Retina (tissue), 1 donor: ENCODE data around the gene BANF1.
"Not testable (repeated sequence)": the region's sequence is repeated elsewhere in the genome, so short reads cannot be mapped to it uniquely, and the experiment has no call there.

Experiments
- DNase-seq: peaks from one replicate; pipeline ENCODE4 v3.0.0-alpha.2; 2016

Gene BANF1

DNA sequence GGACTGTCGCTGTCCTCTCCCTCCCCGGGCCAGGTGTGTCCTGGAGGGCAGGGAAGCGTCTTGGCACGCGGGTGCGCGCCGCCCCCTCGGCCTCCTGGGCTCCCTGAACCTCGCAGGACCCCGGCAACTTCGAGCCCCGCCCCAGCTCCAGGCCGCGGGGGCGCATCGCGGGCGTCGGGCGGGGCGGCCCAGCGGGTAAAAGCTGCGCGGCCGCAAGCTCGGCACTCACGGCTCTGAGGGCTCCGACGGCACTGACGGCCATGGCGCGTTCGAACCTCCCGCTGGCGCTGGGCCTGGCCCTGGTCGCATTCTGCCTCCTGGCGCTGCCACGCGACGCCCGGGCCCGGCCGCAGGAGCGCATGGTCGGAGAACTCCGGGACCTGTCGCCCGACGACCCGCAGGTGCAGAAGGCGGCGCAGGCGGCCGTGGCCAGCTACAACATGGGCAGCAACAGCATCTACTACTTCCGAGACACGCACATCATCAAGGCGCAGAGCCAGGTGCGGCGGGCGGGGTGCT is 9.5 kb downstream of the BANF1 start, which contains the start of gene CST6:
Gene CST6, plus strand, starts transcription at position 224 of the 519 bp plus-strand sequence. Its CDS starts 37 bp downstream, at position 261.
- no peak for DNase-seq

DNA sequence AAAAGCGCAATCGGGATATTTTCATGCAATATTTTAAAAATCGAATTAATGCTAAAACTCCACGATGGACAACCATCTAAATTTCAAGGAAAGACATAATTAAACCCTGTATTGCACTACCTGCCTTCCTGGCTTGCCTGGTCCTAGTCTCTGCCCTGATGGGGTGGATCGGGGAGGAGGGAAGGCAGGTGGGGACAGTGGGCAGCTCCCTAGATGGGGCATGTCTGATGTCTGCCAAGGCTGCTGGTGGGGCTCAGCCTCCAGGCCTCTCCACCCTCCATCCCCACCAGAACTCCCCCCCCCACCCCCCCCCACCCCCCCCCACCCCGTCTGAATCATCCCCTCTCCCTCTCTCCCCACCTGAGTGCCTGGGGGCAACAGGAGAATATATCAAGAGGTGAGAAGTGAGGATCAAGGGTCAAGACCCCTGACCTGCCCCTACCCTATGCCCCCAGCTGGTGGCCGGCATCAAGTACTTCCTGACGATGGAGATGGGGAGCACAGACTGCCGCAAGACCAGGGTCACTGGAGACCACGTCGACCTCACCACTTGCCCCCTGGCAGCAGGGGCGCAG is 10.2 kb downstream of the BANF1 start:
- DNase-seq: no peak

DNA sequence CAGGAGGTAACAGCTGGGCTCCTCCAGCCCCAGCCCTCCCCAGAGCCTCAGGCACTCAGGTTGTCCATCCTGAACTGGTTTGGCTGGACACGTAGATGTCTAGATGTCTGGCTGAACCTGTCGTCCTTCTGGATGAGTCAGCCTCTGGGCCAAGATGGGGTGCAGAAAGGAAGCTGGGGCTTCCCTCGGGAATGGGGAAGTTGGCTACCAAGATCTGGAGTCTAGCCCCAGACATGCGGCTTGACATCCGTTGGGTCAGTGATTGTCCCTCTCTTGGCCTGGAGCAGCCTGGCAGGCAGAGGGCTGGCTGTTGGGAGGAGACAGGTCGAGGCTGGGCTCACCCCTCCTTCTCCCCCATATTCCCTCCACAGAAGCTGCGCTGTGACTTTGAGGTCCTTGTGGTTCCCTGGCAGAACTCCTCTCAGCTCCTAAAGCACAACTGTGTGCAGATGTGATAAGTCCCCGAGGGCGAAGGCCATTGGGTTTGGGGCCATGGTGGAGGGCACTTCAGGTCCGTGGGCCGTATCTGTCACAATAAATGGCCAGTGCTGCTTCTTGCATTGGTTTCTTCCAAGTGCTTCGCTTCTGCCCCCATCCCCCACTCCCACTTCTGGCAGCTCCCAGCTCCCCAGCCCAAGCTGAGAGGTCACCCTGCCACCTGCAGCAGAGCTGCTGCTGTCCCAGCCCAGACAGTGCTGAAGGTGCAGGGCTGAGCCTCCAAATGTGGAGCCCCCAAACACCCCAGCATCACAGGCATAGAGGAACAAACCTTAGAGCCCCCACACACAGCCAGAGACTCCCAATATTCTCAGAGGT is 10.9 kb downstream of the BANF1 start:
- no peak for DNase-seq

DNA sequence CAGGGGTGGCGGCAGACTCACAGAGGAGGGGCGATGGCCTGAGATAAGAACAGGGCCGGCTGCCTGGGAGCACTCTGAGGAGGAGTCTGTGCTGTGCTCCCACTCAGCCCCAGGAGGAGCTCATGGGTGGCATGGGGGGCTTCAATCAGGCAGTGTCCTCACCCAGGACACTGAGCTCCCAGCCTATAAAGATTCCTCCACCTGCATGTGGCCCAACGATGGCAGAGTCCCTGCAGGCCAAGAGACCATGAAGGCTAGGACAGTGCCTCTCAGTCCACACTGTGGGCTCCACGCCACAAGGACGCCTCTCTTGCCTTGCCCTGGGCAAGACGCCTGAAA is 11.4 kb downstream of the BANF1 start:
- DNase-seq: no peak

DNA sequence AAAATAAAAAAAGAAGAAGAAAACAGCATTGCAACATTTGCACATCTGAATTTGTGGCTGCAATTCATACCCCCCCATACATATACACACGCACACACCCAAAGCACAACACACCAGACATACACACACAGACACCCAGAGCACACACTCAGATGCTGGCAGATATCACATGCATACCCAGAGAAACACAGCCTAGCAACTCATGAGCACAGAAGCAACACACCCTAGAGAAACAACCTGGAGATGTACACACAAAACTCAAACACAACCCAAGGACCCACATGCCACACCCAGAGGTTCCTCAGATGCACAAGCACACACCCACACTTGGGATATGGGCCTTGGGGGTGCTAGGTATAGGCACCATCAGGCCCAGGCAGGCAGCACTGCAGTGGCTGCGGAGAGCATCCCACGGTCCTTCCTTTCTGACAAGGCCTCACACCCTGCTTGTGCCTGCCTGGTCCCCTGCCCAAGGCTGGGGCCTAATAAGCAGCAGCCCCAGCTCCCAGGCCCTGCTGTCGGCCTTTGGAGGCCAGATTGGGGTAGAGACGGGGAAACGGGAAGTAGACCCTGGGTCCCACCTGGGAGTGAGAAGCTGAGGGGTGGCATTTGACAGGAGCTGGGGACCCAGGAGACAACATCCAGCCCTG is 12.6 kb downstream of the BANF1 start:
- DNase-seq: no peak

DNA sequence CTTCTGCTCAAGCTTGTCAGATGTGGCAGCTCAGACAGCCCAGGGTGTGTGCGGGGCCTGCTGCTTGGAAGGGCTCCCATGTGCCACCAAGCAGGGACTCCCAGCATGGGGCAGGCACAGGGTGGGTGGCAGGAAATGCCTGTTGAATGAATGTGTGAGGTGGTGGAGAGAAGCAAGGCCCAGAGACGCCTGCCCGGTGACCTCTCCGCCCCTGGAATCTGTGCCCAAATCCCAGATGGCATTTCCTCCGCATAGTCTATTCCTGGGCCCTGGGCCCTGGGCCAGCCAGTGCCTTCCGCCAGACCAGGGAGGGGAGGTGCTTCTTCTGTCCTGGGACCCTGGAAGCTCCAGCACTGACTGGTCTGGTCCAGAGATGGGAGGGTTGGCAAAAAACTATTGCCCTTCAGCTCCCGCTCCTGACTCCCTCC is 13.2 kb downstream of the BANF1 start:
- no peak for DNase-seq

DNA sequence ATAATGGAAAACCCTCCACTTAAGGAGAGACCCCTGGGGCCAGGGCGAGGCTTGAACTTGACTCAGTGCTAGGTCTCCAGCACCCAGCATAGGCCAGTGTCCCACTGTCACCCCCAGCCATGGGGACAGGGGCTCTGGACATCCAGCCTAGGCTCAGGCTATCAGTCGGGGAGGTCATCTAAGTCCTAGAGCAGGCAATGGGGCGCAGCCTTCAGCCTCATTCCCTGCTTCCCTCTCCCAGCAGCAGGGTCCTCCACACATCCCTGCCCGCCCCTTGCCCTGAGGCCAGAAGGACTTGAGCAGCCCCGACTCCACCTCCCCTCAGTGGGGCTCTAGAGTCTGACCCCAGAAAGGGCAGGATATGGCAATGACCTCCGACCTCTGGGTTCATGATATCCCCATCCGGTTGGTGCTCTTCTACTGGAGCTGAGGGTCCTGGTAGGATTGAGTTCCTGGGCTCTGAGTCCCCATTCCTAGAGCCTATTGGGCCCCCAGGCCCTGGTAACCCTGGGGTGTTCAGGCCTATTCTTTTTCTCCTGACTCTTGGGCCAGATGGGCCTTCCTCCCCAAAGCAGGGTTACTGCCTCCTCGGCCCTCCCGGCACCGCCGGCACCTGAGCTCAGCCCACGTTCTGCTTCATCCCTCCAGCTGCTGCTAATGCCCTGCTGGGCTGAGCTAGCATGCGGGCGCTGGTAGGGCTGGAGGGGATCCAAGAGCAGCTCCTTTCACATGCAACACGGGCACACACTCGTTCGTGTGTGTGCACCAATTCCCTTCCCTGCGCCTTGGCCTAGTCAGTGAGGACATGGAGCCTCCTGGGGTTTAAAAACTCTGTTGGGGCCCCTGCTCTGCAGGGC is 13.9 kb downstream of the BANF1 start:
- no peak for DNase-seq

DNA sequence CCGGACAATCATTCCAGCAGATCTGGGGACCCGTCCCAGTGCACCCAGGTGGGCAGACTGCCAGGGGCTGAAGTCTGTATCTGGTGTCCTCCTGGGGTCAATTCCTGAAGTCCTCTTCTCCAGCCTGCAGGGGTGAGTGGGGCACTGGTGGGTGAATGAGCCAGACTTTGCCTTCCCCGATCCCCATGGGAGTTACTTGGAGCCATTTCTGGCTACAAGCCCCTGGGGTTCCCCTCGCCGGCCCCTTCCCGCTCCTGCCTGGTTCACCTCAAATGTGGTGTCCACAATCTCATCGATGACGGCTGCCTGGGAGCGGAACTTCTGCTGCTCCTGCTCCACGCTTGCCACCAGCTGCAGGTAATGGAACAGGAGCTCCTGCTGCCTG is 14.5 kb downstream of the BANF1 start:
- DNase-seq: no peak

DNA sequence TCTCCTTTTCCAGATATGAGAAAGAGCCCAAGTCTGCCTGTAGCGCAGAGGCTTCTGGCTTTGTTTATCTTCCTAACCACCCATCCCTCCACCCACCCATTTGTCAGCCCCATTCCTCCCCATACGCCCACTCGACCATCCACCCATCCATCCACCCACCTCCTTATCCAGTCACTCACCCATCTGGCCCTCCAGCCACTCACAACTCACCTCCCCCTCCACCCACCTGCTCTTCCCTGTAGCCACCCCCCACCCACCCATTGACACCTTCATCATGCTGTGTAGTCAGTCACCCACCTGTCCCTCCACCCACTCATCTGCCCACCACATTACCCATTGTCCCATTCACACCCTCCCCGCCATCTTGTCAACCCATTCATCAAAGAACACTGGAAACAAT is 15.0 kb downstream of the BANF1 start:
- DNase-seq: no peak

DNA sequence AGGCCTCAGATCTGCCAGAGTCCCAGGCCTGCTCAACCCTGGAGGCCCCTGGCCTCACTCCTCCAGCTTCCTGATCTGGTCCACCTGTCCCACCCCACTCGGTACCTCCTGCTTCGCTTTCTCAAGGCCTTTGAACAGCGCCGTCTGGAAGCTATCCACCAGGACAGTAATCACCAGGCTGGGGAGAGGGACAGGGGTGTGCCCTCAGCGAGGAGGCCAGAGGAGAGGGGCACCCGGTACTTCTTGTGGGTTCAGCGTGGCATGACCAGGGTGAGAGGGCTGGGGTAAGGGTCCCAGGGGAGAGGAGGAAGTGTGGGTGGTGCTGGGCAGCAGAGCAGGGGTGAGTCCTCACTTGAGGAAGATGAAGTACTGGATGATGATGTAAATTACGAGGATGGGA is 17.9 kb downstream of the BANF1 start:
- no peak for DNase-seq

DNA sequence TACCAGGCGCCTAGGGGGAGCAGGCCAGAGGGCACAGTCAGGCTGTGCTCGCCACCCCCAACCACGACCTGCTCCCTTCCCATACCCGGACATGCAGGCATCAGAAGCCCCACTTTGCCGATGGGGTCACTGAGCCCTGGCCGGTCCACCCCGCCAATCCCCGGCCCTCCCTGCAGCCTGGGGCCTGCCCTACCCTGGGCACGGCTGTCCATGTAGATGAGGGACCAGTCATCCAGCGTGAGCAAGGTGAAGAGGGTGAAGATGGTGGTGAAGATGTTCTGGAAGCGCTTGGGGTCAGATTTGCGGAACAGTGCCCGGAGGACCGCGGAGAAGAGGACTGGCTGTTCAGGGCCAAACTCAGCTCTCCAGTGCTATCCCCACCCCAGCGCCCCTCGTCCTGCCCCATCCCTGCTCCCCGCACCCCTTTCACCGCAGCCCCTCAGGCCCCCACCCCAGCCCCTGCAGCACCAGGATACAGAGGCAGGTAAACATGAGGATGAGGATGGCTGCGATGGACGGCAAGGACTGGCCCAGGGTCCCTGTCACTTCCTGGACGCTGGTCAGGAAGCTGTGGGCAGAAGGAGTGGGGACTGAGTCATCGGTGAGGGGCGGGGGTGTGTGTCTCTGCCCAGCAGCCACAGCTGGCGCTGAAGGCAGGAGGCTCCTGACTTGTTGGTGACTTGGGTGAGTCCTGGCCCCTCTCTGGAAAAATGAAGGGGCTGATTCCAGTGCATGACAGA is 18.5 kb downstream of the BANF1 start:
- no peak for DNase-seq

DNA sequence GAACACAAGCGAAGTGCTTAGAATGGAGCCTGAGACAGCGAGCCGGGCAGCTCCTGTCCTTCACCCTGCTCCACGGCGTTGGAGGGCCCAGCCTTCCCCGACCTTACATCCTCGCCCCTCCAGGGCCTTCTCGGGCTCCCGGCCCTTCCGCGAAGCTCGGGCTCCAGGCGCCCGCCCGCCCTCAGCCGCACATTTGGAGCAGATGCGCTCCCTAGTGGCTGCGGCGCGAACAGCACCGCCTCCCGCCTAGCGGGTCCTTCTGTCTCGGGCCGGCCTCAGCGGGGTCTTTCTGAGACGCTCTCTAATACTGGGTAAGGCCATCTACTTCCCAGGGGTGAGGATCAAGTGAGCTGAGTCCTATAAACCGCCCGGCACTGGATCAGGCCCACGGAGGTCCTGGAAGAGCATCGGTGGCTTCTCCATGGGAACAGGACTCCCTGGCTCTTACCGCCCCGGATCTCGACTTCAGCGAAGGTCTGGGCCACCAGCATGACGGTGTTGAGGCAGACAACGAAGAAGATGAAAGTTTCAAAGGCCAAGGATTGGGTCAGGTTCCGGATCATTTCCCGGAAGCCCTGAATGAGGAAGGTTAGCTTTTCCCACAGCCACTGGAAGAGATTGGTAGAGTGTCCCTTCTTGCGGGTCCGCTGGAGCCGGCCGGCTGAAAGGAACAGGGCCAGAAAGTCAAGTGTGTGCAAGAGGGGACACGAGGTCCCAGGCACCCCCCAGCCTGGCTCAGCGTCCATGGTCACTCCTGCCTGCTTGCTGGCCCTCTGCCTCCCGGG is 20.3 kb downstream of the BANF1 start:
- peak; percentile 90 for DNase-seq

DNA sequence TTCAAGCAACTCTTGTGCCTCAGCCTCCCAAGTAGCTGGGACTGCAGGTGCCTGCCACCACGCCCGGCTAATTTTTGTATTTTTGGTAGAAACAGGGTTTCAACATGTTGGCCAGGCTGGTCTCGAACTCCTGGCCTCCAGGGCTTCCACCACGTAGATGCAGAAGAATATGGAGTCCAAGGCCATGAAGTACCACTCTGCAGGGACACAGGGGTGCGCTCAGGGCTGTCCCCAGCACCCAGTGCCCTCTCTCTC is 20.8 kb downstream of the BANF1 start:
- DNase-seq: not testable (repeated sequence)

DNA sequence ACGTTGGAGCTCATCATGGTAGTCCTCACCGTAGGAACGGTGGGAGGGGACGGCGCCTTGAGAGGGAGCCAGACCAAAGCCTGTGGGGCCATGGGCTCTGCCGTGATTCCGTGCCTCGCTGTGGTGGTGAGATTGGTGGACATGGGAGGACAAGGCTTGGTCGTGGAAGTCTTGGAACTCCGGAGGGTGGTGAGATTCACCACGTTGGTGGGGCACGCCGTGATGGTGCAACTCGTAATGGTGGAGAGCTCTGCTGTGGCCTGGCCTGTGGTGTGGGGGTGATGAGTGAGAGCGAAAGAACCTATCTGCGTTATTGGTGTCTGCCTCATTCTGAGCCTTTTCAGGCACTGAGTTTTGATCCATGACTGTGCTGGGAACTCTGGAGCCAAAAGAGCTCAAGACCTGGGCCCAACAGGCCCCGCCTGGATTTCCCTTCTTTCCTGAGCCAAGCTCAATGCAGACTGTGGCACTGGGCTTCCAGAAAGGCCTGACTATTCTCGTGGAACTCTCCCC is 23.8 kb downstream of the BANF1 start, which contains the start of gene CATSPER1:
Gene CATSPER1, minus strand, starts transcription at position 463 of the 513 bp plus-strand sequence. Its CDS starts 100 bp downstream, at position 363.
- DNase-seq: no peak

DNA sequence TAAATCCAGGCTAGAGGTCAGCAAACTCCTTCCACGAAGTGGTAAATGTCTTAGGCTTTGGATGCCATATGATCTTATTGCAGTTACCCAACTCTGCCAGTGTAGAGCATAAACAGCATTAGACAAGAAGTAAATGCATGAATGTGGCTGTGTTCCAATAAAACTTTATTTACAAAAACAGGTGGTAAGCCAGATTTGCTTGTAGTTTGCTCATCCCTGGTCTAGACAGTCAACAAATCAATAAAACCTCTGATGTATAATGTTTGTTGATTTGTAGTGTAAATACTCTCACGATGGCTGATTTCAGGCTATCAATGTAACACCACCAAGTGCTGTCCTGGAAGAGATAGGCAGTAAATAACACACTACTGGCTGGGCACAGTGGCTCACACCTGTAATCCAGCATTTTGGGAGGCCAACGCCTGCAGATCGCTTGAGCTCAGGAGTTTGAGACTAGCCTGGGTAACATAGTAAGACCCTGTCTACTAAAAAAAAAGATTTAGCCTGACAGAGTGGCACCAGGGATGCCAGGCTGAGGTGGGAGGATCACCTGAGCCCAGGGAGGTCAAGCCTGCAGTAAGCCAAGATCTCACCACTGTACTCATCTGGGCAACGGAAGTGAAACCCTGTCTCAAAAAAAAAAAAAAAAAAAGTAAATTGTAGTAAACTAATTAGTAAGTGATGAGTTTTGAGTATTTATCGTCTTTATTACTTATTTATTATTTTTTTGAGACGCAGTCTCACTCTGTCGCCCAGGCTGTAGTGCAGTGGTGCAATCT is 30.8 kb downstream of the BANF1 start:
- DNase-seq: no peak

DNA sequence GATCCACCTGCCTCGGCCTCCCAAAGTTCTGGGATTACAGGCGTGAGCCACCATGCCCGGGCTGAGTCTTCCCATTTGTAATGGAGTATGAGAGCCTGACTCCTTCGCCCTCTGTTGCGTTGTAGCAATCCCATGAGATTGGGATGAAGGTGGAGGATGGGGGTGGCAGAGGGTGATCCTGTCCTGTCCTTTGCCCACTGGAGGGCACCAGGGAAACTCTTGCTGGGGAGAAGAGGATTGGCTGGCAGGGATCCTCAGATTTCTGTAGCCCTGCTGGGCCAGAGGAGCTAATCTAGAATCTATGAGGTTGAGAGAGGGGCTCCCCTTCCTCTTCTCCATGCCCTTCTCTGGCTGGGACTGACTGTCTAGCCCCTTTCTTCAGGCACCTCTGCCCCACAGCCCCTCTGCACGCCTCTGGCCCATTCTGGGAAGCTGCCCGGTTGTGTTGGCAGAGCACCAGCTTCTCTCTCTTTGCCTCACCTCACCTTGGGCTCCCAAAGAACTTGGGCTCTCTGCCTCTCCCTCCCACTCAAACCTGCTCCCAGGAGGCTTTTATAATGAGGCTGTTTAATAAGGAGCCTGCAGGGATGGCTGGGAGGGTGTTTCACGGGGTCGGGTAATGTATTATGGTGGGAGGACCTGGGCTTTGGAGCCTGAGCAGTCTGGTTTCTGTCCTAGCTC is 33.5 kb downstream of the BANF1 start:
- no peak for DNase-seq

DNA sequence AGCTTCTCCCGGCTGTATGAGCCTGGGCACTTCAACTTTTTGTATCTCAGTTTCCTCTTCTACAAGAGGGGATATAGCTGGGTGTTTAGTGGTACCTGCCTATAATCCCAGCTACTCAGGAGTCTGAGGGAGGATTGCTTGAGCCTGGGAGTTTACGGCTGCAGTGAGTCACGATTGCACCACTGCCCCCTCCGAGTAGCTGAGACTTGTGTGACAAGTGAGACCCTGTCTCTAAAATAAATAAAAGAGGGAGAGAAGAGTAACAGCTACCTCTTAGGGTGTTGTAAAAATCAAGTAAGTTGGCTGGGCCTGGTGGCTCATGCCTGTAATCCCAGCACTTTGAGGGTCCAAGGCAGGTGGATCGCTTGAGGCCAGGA is 34.0 kb downstream of the BANF1 start:
- DNase-seq: no peak

DNA sequence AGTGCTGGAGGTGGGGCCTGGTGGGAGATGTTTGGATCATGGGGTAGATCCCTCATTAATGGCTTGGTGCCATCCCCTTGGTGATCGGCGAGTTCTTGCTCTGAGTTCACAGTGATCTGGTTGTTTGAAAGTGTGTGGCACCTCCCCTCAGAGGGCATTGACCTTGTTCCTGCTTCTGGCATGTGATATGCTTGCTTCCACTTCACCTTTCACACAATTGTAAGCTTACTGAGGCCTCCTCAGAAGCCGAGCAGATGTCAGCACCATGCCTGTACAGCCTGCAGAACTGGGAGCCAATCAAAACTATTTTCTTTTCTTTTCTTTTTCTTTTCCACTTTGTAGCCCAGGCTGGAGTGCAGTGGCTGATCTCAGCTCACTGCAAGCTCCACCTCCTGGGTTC is 35.0 kb downstream of the BANF1 start:
- DNase-seq: no peak

DNA sequence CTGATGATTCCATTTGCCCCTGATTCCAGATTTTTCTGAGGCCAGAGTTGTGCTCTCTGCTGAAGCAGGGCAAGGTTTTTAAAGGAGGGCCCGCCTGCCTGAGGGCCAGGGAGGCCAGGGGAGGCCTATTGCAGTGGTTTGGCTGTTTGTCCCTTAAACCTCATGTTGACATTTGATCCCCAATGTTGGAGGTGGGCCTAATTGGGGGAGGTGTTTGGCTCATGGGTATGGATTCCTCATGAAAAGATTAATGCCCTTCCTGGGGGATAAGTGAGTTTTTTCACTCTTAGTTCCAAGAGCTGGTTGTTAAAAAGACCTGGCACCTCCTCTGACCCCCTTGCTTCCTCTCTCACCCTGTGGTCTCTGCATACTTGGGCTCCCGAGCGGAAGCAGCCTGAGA is 37.5 kb downstream of the BANF1 start:
- DNase-seq: no peak
